ENCODE measurements around the gene SPTBN5. TPM values are rescaled to one million over a fixed set of nuclear protein-coding genes. Genes with fewer than 3 reads are reported as not detected.

The SPTBN5 gene
- total RNA-seq, 2 donors from 2014 or later = 2.0 to 2.8 TPM

DNA sequence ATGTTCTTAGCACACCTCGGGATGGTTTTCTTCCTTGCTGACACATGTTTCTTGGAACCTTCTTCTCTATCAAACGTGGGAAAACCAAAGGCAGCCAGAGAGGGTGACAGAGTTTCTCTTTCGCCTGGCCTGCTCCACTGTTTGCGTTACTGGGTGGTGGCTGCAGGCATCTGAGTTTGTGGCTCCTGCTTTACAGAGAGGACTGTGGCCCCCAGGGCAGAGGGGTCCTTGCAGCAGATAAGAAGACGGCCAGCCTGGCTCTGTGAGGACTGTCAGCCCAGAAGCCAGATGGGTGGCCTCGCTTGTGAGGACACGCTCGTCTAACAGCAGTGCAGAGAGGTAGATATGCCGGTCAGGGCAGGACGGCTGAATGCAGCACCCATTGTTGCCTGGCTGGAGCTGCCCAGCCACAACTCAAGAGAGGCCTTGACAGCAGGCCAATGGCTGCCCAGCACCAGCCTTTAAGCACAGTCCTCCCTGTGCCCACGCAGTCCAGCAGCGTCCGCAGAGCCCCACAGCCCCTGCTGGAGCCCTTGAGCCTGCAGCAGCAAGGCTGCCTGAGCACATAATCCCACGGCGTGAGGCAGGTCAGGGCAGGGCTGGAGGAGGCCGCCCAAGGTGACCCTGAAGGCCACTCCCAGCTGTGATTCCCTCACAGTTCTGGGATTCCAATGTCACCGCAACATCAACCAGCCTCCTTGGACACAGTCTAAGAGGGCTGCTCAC is 15.0 kb upstream of the SPTBN5 start:
- no peaks in the 10 kb centered on the region for H3K9me3 Mint-ChIP-seq
- WGBS, 2 experiments (ENCODE audit: insufficient coverage in 1 of 2, insufficient read length in 1 of 2) = 87 to 89% methylated on average over 15 to 17 of the region's 17 CpGs
- no peaks in the 10 kb centered on the region for H3K27me3 Mint-ChIP-seq (ENCODE audit: insufficient read depth)
- Histone ChIP-seq H3K27me3 (ENCODE audit: control insufficient read depth, insufficient read depth, low read length, poor library complexity, severe bottlenecking) (no peaks in the 10 kb centered on the region), H3K9me3 (ENCODE audit: control insufficient read depth, low read length) (peaks cover 14% of the 10 kb centered on the region), H3K4me3 (ENCODE audit: low read length) (no peak overlapping the region), H3K36me3 (ENCODE audit: control insufficient read depth, insufficient read depth, low read length) (peaks cover 46% of the 10 kb centered on the region), H3K4me1 (ENCODE audit: control insufficient read depth, insufficient read depth, low read length) (no peaks in the 10 kb centered on the region), H3K27ac (ENCODE audit: low read depth, low read length) (no peak overlapping the region), H3K9ac (ENCODE audit: extremely low read depth, low read length, poor library complexity, severe bottlenecking) (no peak overlapping the region)
- peaks cover 42% of the 10 kb centered on the region for H3K36me3 Mint-ChIP-seq (ENCODE audit: low read depth)
- DNase-seq = no peak
- peaks cover 2% of the 10 kb centered on the region for H3K4me1 Mint-ChIP-seq
- no peak overlapping the region for H3K27ac Mint-ChIP-seq
- no peak overlapping the region for H3K4me3 Mint-ChIP-seq
- TF ChIP-seq CTCF (conservative IDR thresholded peaks at IDR 0.05) = no peak

DNA sequence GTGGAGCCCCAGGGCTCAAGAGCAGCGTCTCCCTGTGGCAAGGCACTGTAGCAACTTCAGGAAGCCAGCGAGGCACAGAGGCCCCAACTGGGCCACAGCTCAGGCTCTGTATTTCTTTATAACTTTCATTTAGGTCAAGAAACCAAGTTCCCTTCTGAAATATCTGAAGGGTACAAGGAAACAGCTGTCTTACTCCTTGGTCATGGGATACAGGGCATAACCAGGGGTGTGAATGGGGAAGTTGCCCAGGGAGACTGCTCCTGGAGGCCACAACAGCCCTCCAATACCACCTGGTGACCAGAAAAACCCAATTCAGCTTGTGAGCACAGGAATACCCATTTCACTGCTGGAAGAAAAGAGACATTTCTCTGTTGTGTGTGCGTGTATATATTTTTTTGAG is 13.3 kb upstream of the SPTBN5 start:
- Histone ChIP-seq H3K4me1 (ENCODE audit: control insufficient read depth, insufficient read depth, low read length) (no peaks in the 10 kb centered on the region), H3K27me3 (ENCODE audit: control insufficient read depth, insufficient read depth, low read length, poor library complexity, severe bottlenecking) (no peaks in the 10 kb centered on the region), H3K4me3 (ENCODE audit: low read length) (no peak overlapping the region), H3K9ac (ENCODE audit: extremely low read depth, low read length, poor library complexity, severe bottlenecking) (no peak overlapping the region), H3K36me3 (ENCODE audit: control insufficient read depth, insufficient read depth, low read length) (peaks cover 41% of the 10 kb centered on the region), H3K27ac (ENCODE audit: low read depth, low read length) (no peak overlapping the region), H3K9me3 (ENCODE audit: control insufficient read depth, low read length) (peaks cover 14% of the 10 kb centered on the region)
- Mint-ChIP-seq H3K4me3 (no peak overlapping the region), H3K36me3 (ENCODE audit: low read depth) (peaks cover 41% of the 10 kb centered on the region), H3K9me3 (no peaks in the 10 kb centered on the region), H3K27me3 (ENCODE audit: insufficient read depth) (no peaks in the 10 kb centered on the region), H3K4me1 (peaks cover 2% of the 10 kb centered on the region), H3K27ac (no peak overlapping the region)
- no peak for TF ChIP-seq CTCF (conservative IDR thresholded peaks at IDR 0.05)
- DNase-seq = no peak
- 53 to 77% methylated on average over 2 to 3 of the region's 3 CpGs for WGBS, 2 experiments (ENCODE audit: insufficient coverage in 1 of 2, insufficient read length in 1 of 2)

GRCh38 chr15:41906608-41907007 is 12.8 kb upstream of the SPTBN5 start:
- Histone ChIP-seq H3K4me1 (ENCODE audit: control insufficient read depth, insufficient read depth, low read length) (no peaks in the 10 kb centered on the region), H3K36me3 (ENCODE audit: control insufficient read depth, insufficient read depth, low read length) (peaks cover 41% of the 10 kb centered on the region), H3K27ac (ENCODE audit: low read depth, low read length) (no peak overlapping the region), H3K27me3 (ENCODE audit: control insufficient read depth, insufficient read depth, low read length, poor library complexity, severe bottlenecking) (no peaks in the 10 kb centered on the region), H3K4me3 (ENCODE audit: low read length) (no peak overlapping the region), H3K9ac (ENCODE audit: extremely low read depth, low read length, poor library complexity, severe bottlenecking) (no peak overlapping the region), H3K9me3 (ENCODE audit: control insufficient read depth, low read length) (peaks cover 14% of the 10 kb centered on the region)
- Mint-ChIP-seq H3K4me3 (no peak overlapping the region), H3K9me3 (no peaks in the 10 kb centered on the region), H3K27me3 (ENCODE audit: insufficient read depth) (no peaks in the 10 kb centered on the region), H3K36me3 (ENCODE audit: low read depth) (peaks cover 44% of the 10 kb centered on the region), H3K27ac (no peak overlapping the region), H3K4me1 (peaks cover 2% of the 10 kb centered on the region)
- 92 to 100% methylated on average over 3 to 5 of the region's 5 CpGs for WGBS, 2 experiments (ENCODE audit: insufficient coverage in 1 of 2, insufficient read length in 1 of 2)
- DNase-seq = no peak
- TF ChIP-seq CTCF (conservative IDR thresholded peaks at IDR 0.05) = no peak
